Thoracic aorta (tissue), 2 donors: ENCODE results near the gene PARVA. TPM values are rescaled to one million over a fixed set of nuclear protein-coding genes. Genes with fewer than 3 reads are reported as not detected.

Source experiments
- ATAC-seq: fragments of 150-250 bp; one replicate; pipeline ENCODE4 v1.8.0; 2017; ENCODE audit warnings: low read depth; ENCODE audit not compliant: insufficient number of reproducible peaks, low FRiP score
- DNase-seq: peaks from one replicate; pipeline ENCODE4 v3.0.0-alpha.2; 2020; ENCODE audit warnings: low spot score
- H3K27ac ChIP-seq, 2 donors: fragments of 200-600 bp; sonication (generic); 1 replicate in 1 of 2; 2 replicates in 1 of 2; pipeline ENCODE4 v1.5.1; 2016; ENCODE audit warnings: mild to moderate bottlenecking in 2 of 2, moderate library complexity in 2 of 2
- H3K27me3 ChIP-seq: fragments of 200-600 bp; sonication (generic); replicated peaks from 2 replicates; pipeline ENCODE4 v1.6.0; 2016; ENCODE audit warnings: mild to moderate bottlenecking; ENCODE audit not compliant: insufficient read depth
- H3K36me3 ChIP-seq: fragments of 200-600 bp; sonication (generic); one replicate; pipeline ENCODE4 v1.5.1; 2016
- H3K4me1 ChIP-seq, 2 donors: fragments of 200-600 bp; sonication (generic); 1 replicate in 1 of 2; 2 replicates in 1 of 2; pipeline versions ENCODE4 v1.5.1 to v1.6.0; 2016; ENCODE audit warnings: low read depth in 2 of 2, mild to moderate bottlenecking in 1 of 2; ENCODE audit not compliant: control insufficient read depth in 1 of 2
- H3K4me3 ChIP-seq: fragments of 200-600 bp; sonication (generic); 2 replicates; pipeline ENCODE4 v1.5.1; 2016; ENCODE audit warnings: mild to moderate bottlenecking
- H3K9me3 ChIP-seq: fragments of 200-600 bp; sonication (generic); 2 replicates; pipeline ENCODE4 v1.5.1; 2016
- total RNA-seq, 2 donors: library from RNA; depleted of rRNA; stranded (reverse); fragments of >200 nt; gene quantifications; one replicate each; pipeline versions ENCODE4 v1.1.0 to v1.2.3, GENCODE V29; 2016
- TF ChIP-seq, protein P1 (sequence below): fragments of 200-600 bp; sonication (generic); IDR thresholded peaks from one replicate; pipeline ENCODE4 v1.5.1; 2019; ENCODE audit warnings: antibody characterized with exemption

Gene PARVA
- total RNA-seq, 2 donors from 2014 or later = 96.7 to 99.7 TPM

DNA sequence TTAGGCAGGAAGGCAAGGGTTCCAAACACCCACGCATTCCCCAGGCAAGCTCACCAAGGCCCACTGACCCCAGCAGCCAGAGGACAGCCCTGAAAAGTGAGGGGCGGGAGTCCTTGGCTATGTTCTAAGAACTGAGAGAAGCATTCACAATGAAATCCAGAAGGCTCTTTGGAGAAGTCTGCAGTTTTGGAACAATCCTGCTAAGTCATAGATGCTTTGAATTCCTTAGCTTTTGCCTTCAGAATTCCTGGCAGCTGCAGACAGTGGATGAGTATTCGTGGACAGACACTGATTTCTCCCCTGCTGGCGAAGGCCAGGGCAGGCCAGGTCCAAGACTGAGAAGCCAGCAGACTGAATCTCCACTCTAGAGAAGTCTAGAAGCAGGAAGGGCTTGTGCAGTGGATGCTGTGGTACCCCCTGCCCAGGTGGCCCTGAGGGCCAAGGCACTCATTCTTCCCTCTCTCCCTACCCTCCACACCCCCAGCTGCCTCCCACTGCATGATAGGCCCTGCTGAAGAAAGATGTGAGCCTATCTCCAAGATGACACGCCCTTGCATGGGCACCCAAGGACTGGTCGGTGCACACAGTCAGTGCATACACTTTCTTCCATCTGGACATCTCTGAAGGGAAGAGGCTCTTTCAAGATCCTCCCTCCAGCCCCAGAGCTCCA is 163.7 kb downstream of the PARVA start:
- no peak for DNase-seq
- Histone ChIP-seq H3K9me3 (no peaks in the 10 kb centered on the region), H3K27me3 (no peaks in the 10 kb centered on the region), H3K4me3 (no peak overlapping the region), H3K36me3 (no peaks in the 10 kb centered on the region), H3K4me1 (peaks cover 10 to 17% of the 10 kb centered on the region in 2 donors), H3K27ac (peak overlapping the region in 1 of 2 donors; percentile 39)
- TF ChIP-seq, protein P1, sequence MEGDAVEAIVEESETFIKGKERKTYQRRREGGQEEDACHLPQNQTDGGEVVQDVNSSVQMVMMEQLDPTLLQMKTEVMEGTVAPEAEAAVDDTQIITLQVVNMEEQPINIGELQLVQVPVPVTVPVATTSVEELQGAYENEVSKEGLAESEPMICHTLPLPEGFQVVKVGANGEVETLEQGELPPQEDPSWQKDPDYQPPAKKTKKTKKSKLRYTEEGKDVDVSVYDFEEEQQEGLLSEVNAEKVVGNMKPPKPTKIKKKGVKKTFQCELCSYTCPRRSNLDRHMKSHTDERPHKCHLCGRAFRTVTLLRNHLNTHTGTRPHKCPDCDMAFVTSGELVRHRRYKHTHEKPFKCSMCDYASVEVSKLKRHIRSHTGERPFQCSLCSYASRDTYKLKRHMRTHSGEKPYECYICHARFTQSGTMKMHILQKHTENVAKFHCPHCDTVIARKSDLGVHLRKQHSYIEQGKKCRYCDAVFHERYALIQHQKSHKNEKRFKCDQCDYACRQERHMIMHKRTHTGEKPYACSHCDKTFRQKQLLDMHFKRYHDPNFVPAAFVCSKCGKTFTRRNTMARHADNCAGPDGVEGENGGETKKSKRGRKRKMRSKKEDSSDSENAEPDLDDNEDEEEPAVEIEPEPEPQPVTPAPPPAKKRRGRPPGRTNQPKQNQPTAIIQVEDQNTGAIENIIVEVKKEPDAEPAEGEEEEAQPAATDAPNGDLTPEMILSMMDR = no peak
- no peak for ATAC-seq

DNA sequence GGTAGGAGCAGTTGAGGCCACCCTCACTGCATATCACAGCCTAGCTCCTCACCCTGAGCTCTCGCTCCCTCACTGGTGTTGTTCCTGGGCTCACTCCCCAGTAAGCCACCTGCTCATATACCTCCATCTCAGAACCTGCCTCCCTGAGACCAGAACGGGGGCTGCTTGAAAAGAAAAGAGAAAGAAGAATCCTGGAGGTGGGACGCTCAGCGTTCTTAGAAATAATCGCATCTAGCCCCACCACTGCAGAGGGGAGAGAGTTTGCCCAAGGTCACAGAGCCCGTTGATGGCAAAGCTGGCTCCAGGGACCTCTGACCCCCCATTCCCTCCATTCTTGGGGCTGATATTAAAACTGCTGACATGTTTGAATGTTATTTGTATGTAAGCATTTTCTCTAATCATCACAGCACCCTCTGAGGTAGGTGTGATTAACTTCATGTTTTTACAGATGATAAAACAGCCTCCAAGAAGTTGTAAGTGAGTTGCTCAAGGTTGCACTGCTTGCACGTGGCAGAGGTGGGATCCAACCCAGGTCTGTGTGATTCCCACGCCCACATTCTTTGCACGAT is 164.3 kb downstream of the PARVA start:
- H3K4me3 ChIP-seq = no peak overlapping the region
- TF ChIP-seq, protein P1 = no peak
- no peaks in the 10 kb centered on the region for H3K36me3 ChIP-seq
- ATAC-seq (no peak), DNase-seq (no peak)
- H3K27ac ChIP-seq = no peak overlapping the region
- H3K4me1 ChIP-seq = peaks cover 10 to 17% of the 10 kb centered on the region in 2 donors
- no peaks in the 10 kb centered on the region for H3K27me3 ChIP-seq
- H3K9me3 ChIP-seq = no peaks in the 10 kb centered on the region

GRCh38 chr11:12542186-12542935 is 165.0 kb downstream of the PARVA start:
- peaks cover 10 to 17% of the 10 kb centered on the region in 2 donors for H3K4me1 ChIP-seq
- TF ChIP-seq, protein P1 = no peak
- H3K4me3 ChIP-seq = no peak overlapping the region
- H3K36me3 ChIP-seq = no peaks in the 10 kb centered on the region
- no peaks in the 10 kb centered on the region for H3K27me3 ChIP-seq
- no peak overlapping the region for H3K27ac ChIP-seq
- ATAC-seq (no peak), DNase-seq (no peak)
- no peaks in the 10 kb centered on the region for H3K9me3 ChIP-seq

GRCh38 chr11:12543596-12544415 is 166.4 kb downstream of the PARVA start:
- Histone ChIP-seq H3K4me3 (no peak overlapping the region), H3K27me3 (no peaks in the 10 kb centered on the region), H3K9me3 (no peaks in the 10 kb centered on the region), H3K4me1 (peaks cover 10 to 17% of the 10 kb centered on the region in 2 donors), H3K27ac (no peak overlapping the region), H3K36me3 (no peaks in the 10 kb centered on the region)
- TF ChIP-seq, protein P1 = no peak
- DNase-seq (no peak), ATAC-seq (no peak)
